Measurements from ENCODE around the gene ZCCHC14. TPM values are rescaled to one million over a fixed set of nuclear protein-coding genes. Genes with fewer than 3 reads are reported as not detected.
A peak's percentile ranks its signal among the peaks of the same experiment; 100 is the strongest.

Gene ZCCHC14
- total RNA-seq, 1 donor from 2014 or later, result 28.0 TPM

DNA sequence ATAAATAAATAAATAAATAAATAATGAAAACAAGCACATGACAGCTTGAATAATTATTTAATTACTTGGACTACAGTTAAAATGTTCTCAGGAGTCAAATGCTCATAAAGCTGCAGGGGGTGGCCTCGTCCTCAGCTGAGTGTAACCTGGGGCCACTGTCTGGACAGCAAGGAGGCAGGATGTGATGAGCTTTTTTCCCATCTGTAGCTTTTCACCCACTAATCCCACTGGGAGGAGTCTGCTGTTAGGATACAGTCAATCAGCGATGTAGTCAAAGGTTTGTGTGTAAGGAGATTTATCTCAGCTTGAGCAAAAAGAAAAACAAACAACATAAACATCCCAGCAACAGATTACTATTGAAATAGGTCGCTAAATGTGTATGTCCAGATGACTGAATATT lies 22.5 kb downstream of the ZCCHC14 start:
- peaks cover 56% of the 10 kb centered on the region for H3K4me1 Mint-ChIP-seq (ENCODE audit: low read depth)
- H3K4me3 Mint-ChIP-seq (ENCODE audit: unreplicated experiment), result no peak overlapping the region
- peak; percentile 14 for DNase-seq (ENCODE audit: low spot score)

DNA sequence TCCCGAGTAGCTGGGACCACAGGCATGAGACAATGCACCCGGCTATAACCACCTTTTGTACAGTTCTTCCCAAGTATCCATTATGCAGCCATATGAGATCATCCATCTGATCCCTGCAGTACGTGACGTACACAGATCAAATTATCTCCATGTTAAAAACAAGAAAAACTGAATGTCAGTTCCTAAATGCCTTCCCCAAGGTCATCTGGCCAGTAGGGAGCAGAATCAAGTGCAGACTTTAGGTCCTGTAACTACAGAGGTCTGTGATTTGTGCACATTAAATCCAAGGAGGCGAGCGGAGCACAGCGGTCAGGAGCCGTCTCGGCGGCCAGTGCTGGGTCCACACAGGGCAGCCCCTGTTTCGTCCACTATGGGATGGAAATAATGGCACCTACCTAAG lies 23.7 kb downstream of the ZCCHC14 start:
- H3K4me1 Mint-ChIP-seq (ENCODE audit: low read depth), result peaks cover 61% of the 10 kb centered on the region
- H3K4me3 Mint-ChIP-seq (ENCODE audit: unreplicated experiment), result no peak overlapping the region
- H3K9me3 Mint-ChIP-seq (ENCODE audit: low read depth), result no peaks in the 10 kb centered on the region
- H3K27me3 Mint-ChIP-seq (ENCODE audit: low read depth), result no peaks in the 10 kb centered on the region
- no peak for TF ChIP-seq CTCF (IDR thresholded peaks at IDR 0.05)
- DNase-seq (ENCODE audit: low spot score), result peak; percentile 29
- no peak overlapping the region for H3K27ac Mint-ChIP-seq (ENCODE audit: unreplicated experiment)
- H3K36me3 Mint-ChIP-seq (ENCODE audit: low read depth), result no peaks in the 10 kb centered on the region

More for the DNA sequence above, 22.5 kb downstream of the ZCCHC14 start:
- Mint-ChIP-seq H3K36me3 (ENCODE audit: low read depth) (no peaks in the 10 kb centered on the region), H3K27ac (ENCODE audit: unreplicated experiment) (peak overlapping the region; percentile 77), H3K27me3 (ENCODE audit: low read depth) (no peaks in the 10 kb centered on the region), H3K9me3 (ENCODE audit: low read depth) (no peaks in the 10 kb centered on the region)
- TF ChIP-seq CTCF (IDR thresholded peaks at IDR 0.05), result no peak

DNA sequence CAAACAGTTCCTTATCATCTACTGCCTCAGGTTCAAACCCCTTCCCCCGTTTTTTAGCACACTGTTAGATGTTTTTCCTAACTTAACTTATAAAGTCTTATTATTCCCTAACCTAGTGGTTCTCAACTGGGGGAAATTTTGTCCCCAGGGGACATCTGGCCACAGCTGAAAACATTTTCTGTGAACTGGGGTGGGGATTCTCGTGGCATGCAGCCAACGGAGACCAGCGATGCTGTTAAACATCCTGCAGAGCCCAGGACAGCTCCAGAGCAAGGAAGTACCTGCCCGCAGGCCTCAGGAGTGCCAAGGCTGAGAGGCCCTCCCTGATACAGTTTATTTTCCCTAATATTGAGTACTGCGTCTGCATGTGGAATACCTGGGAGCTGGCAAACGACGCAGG lies 24.3 kb downstream of the ZCCHC14 start:
- H3K4me3 Mint-ChIP-seq (ENCODE audit: unreplicated experiment), result no peak overlapping the region
- DNase-seq (ENCODE audit: low spot score), result peak; percentile 18
- H3K36me3 Mint-ChIP-seq (ENCODE audit: low read depth), result no peaks in the 10 kb centered on the region
- H3K27ac Mint-ChIP-seq (ENCODE audit: unreplicated experiment), result no peak overlapping the region
- peaks cover 67% of the 10 kb centered on the region for H3K4me1 Mint-ChIP-seq (ENCODE audit: low read depth)
- H3K27me3 Mint-ChIP-seq (ENCODE audit: low read depth), result no peaks in the 10 kb centered on the region
- no peak for TF ChIP-seq CTCF (IDR thresholded peaks at IDR 0.05)
- H3K9me3 Mint-ChIP-seq (ENCODE audit: low read depth), result no peaks in the 10 kb centered on the region

- no peak overlapping the region for H3K27ac Mint-ChIP-seq (ENCODE audit: unreplicated experiment)
- H3K4me1 Mint-ChIP-seq (ENCODE audit: low read depth), result peaks cover 68% of the 10 kb centered on the region
- H3K9me3 Mint-ChIP-seq (ENCODE audit: low read depth), result no peaks in the 10 kb centered on the region
- H3K36me3 Mint-ChIP-seq (ENCODE audit: low read depth), result no peaks in the 10 kb centered on the region
- no peaks in the 10 kb centered on the region for H3K27me3 Mint-ChIP-seq (ENCODE audit: low read depth)
- H3K4me3 Mint-ChIP-seq (ENCODE audit: unreplicated experiment), result no peak overlapping the region
- no peak for DNase-seq (ENCODE audit: low spot score)
- no peak for TF ChIP-seq CTCF (IDR thresholded peaks at IDR 0.05)
These were observed 25.8 kb downstream of the ZCCHC14 start for GRCh38 chr16:87466975-87467501.

GRCh38 chr16:87465879-87466278 lies 26.9 kb downstream of the ZCCHC14 start:
- H3K4me1 Mint-ChIP-seq (ENCODE audit: low read depth), result peaks cover 65% of the 10 kb centered on the region
- peak overlapping the region; percentile 22 for H3K27ac Mint-ChIP-seq (ENCODE audit: unreplicated experiment)
- no peaks in the 10 kb centered on the region for H3K27me3 Mint-ChIP-seq (ENCODE audit: low read depth)
- no peak for DNase-seq (ENCODE audit: low spot score)
- no peak for TF ChIP-seq CTCF (IDR thresholded peaks at IDR 0.05)
- no peaks in the 10 kb centered on the region for H3K36me3 Mint-ChIP-seq (ENCODE audit: low read depth)
- H3K9me3 Mint-ChIP-seq (ENCODE audit: low read depth), result no peaks in the 10 kb centered on the region
- no peak overlapping the region for H3K4me3 Mint-ChIP-seq (ENCODE audit: unreplicated experiment)
